Gastrocnemius medialis (tissue), 4 donors: ENCODE results near the gene F11.

Experiments
- POLR2A ChIP-seq, 2 donors: fragments of 450-650 bp; IDR thresholded peaks; one replicate each; pipeline ENCODE4 v1.6.1; 2017; ENCODE audit warnings: antibody characterized with exemption in 2 of 2, mild to moderate bottlenecking in 2 of 2, moderate library complexity in 2 of 2
- TF ChIP-seq, protein P1 (sequence below), 5 experiments: fragments of 450-650 bp in 3 of 5; fragments of 200-600 bp in 2 of 5; sonication (generic) in 2 of 5; IDR thresholded peaks in 4 of 5; conservative IDR thresholded peaks in 1 of 5; 1 replicate in 4 of 5; 2 replicates in 1 of 5; pipeline ENCODE4 v1.5.1; 2016 to 2019; ENCODE audit warnings: antibody characterized with exemption in 5 of 5, mild to moderate bottlenecking in 3 of 5, moderate library complexity in 3 of 5

DNA sequence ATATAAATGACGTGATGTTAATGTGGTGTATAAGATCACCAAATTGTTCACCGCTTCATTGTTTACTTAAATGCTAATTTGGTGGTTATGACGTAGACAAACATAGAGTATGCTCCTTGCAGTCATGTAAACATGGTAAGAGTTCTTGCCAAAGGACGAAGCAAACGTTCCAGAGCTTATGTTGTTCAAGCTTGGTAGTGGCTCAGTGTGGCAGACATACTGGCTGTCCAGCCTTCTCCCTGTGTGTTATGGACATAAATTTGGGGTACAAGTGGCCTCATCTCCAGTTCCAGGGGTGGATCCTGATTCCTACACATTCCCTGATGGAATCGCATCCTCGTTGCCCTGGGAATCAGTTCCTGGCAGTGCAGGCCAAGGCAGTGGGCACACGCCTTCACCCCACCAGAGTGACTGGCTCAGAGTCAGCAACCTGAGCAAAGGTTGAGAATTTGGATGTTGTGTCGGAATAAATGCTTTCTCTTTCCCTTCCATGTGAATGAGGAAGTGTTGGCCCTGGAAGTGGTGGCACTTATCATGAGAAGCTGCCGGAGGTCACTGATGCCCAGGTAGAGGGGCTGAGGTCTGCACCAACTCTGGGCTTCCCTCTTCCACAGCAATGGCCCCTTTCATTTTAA lies 25.4 kb downstream of the F11 start:
- TF ChIP-seq, protein P1, sequence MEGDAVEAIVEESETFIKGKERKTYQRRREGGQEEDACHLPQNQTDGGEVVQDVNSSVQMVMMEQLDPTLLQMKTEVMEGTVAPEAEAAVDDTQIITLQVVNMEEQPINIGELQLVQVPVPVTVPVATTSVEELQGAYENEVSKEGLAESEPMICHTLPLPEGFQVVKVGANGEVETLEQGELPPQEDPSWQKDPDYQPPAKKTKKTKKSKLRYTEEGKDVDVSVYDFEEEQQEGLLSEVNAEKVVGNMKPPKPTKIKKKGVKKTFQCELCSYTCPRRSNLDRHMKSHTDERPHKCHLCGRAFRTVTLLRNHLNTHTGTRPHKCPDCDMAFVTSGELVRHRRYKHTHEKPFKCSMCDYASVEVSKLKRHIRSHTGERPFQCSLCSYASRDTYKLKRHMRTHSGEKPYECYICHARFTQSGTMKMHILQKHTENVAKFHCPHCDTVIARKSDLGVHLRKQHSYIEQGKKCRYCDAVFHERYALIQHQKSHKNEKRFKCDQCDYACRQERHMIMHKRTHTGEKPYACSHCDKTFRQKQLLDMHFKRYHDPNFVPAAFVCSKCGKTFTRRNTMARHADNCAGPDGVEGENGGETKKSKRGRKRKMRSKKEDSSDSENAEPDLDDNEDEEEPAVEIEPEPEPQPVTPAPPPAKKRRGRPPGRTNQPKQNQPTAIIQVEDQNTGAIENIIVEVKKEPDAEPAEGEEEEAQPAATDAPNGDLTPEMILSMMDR (IDR thresholded peaks at IDR 0.05 in 4 of 5, conservative IDR thresholded peaks at IDR 0.05 in 1 of 5) = no peak
- TF ChIP-seq POLR2A (IDR thresholded peaks at IDR 0.05) = no peak
